HCT116 (cell line): ENCODE data around the gene UVRAG. TPM values are rescaled to one million over a fixed set of nuclear protein-coding genes. Genes with fewer than 3 reads are reported as not detected.

Source experiments
- ATAC-seq: fragments of 200-7000 bp; cut with Tn5 transposase; 2 replicates; pipeline ENCODE4 v1.9.1; 2020; ENCODE audit warnings: mild to moderate bottlenecking, moderate library complexity
- BruUV-seq: library from RNA; stranded (reverse); fragments of 400-500 nt; replicated peaks from 2 replicates; lab custom pipeline; 2021; lab: Mats Ljungman, UMichigan
- CTCF ChIA-PET: fragments of 300-600 bp; sonication (Branson Sonifier 250); formaldehyde crosslinking; loops from one replicate; lab custom pipeline; 2021; ENCODE audit warnings: antibody characterized with exemption; lab: Charles Lee
- POLR2A ChIA-PET: fragments of 300-600, 350-600 bp; sonication (Branson Sonifier 250); formaldehyde crosslinking; loops from one replicate; lab custom pipeline; 2021; ENCODE audit warnings: antibody characterized with exemption; lab: Charles Lee
- RAD21 ChIA-PET, 2 experiments: fragments of 300-600 bp; sonication (Branson Sonifier 250); formaldehyde crosslinking; loops; one replicate each; lab custom pipeline; 2023; ENCODE audit warnings: low total read pairs in 2 of 2; ENCODE audit not compliant: uncharacterized antibody in 2 of 2, unreplicated experiment in 2 of 2, low non-redundant PET in 1 of 2; lab: Charles Lee
- DNase-seq: peaks from one replicate; pipeline ENCODE4 v3.0.0-alpha.2; 2010; ENCODE audit warnings: low read depth, low spot score
- H2AFZ ChIP-seq: fragments of 200-600 bp; shearing (Covaris generic), sonication (generic); 2 replicates; pipeline ENCODE4 v1.6.1; 2017; ENCODE audit warnings: low read depth, mixed run types, mixed read lengths, antibody characterized with exemption, low read length; ENCODE audit not compliant: poor library complexity, severe bottlenecking
- H3K27ac ChIP-seq: 2 replicates; pipeline ENCODE4 v1.5.1; 2012; ENCODE audit warnings: low read depth, low read length
- H3K27me3 ChIP-seq: fragments of 200-600 bp; sonication (generic); 2 replicates; pipeline ENCODE4 v1.6.1; 2016; ENCODE audit warnings: mixed run types, low read length, mixed read lengths; ENCODE audit not compliant: insufficient read depth
- H3K36me3 ChIP-seq, 2 experiments: fragments of 200-500 bp in 1 of 2; fragments of 200-600 bp in 1 of 2; sonication (Bioruptor generic) in 1 of 2; sonication (generic) in 1 of 2; 2 replicates each; pipeline versions ENCODE4 v1.5.1 to v1.6.1; 2014 to 2016; ENCODE audit warnings: low read length in 2 of 2, inconsistent platforms in 1 of 2, mixed read lengths in 1 of 2, mixed run types in 1 of 2; ENCODE audit not compliant: insufficient read depth in 2 of 2, control insufficient read depth in 1 of 2
- H3K4me1 ChIP-seq, 2 experiments: fragments of 200-600 bp in 1 of 2; sonication (generic) in 1 of 2; 2 replicates each; pipeline versions ENCODE4 v1.5.1 to v1.6.1; 2012 to 2017; ENCODE audit warnings: low read length in 2 of 2, inconsistent platforms in 1 of 2, mild to moderate bottlenecking in 1 of 2, mixed read lengths in 1 of 2, mixed run types in 1 of 2, moderate library complexity in 1 of 2; ENCODE audit not compliant: insufficient read depth in 2 of 2, control insufficient read depth in 1 of 2
- H3K4me2 ChIP-seq: fragments of 200-600 bp; sonication (generic); 2 replicates; pipeline ENCODE4 v1.6.1; 2017; ENCODE audit warnings: mixed run types, low read length, mixed read lengths
- H3K4me3 ChIP-seq, 2 experiments: fragments of 200-600 bp in 1 of 2; sonication (generic) in 1 of 2; replicated peaks in 1 of 2; 2 replicates each; pipeline ENCODE4 v1.5.1; 2011 to 2016; ENCODE audit warnings: low read length in 2 of 2, control low read depth in 1 of 2, low read depth in 1 of 2, mild to moderate bottlenecking in 1 of 2, mixed read lengths in 1 of 2, mixed run types in 1 of 2
- H3K79me2 ChIP-seq: fragments of 200-600 bp; sonication (generic); 2 replicates; pipeline ENCODE4 v1.6.1; 2017; ENCODE audit warnings: mild to moderate bottlenecking, mixed run types, low read length, moderate library complexity, mixed read lengths; ENCODE audit not compliant: insufficient read depth
- H3K9ac ChIP-seq: fragments of 200-600 bp; sonication (generic); 2 replicates; pipeline ENCODE4 v1.6.1; 2016; ENCODE audit warnings: low read length, mixed read lengths
- H3K9me2 ChIP-seq: fragments of 200-600 bp; sonication (generic), shearing (Covaris generic); 2 replicates; pipeline ENCODE4 v1.6.1; 2017; ENCODE audit warnings: mixed run types, mild to moderate bottlenecking, moderate library complexity; ENCODE audit not compliant: insufficient read depth
- H3K9me3 ChIP-seq, 2 experiments: fragments of 200-500 bp in 1 of 2; fragments of 200-600 bp in 1 of 2; sonication (Bioruptor generic) in 1 of 2; sonication (generic) in 1 of 2; 2 replicates each; pipeline ENCODE4 v1.6.1; 2014 to 2017; ENCODE audit warnings: low read length in 2 of 2, mixed read lengths in 2 of 2, inconsistent platforms in 1 of 2, low read depth in 1 of 2, mild to moderate bottlenecking in 1 of 2, mixed run types in 1 of 2, moderate library complexity in 1 of 2; ENCODE audit not compliant: control insufficient read depth in 1 of 2, insufficient read depth in 1 of 2
- H4K20me1 ChIP-seq: fragments of 200-600 bp; sonication (generic), shearing (Covaris generic); 2 replicates; pipeline ENCODE4 v1.6.1; 2017; ENCODE audit warnings: mixed run types, mild to moderate bottlenecking, moderate library complexity; ENCODE audit not compliant: insufficient read depth
- CBX3 ChIP-seq: IDR thresholded peaks from 2 replicates; pipeline ENCODE4 v1.6.1; 2012; ENCODE audit warnings: low read depth
- EZH2 ChIP-seq: fragments of 200-600 bp; sonication (generic); IDR thresholded peaks from 2 replicates; pipeline ENCODE4 v1.6.1; 2017; ENCODE audit warnings: antibody characterized with exemption, mixed run types
- JUND ChIP-seq: IDR thresholded peaks from 2 replicates; pipeline ENCODE4 v1.6.1; 2012
- MAX ChIP-seq: IDR thresholded peaks from 2 replicates; pipeline ENCODE4 v1.6.1; 2012
- RAD21 ChIP-seq: IDR thresholded peaks from 2 replicates; pipeline ENCODE4 v1.6.1; 2012; ENCODE audit warnings: low read depth, mild to moderate bottlenecking
- SIN3A ChIP-seq: IDR thresholded peaks from 2 replicates; pipeline ENCODE4 v1.6.1; 2012; ENCODE audit warnings: low read depth
- SP1 ChIP-seq: IDR thresholded peaks from 2 replicates; pipeline ENCODE4 v1.6.1; 2012; ENCODE audit warnings: low read depth
- ZBTB33 ChIP-seq: IDR thresholded peaks from 2 replicates; pipeline ENCODE4 v1.6.1; 2011; ENCODE audit warnings: mild to moderate bottlenecking, low read length, moderate library complexity; ENCODE audit not compliant: insufficient replicate concordance; ENCODE audit errors: extremely low read depth
- ZFX ChIP-seq: fragments of 450-650 bp; IDR thresholded peaks from 2 replicates; pipeline ENCODE4 v1.6.1; 2017
- intact Hi-C: fragments of 100-400 bp; cut with micrococcal nuclease; formaldehyde crosslinking; loops from 2 replicates; pipeline ENCODE4 v1.10.0; 2022
- total RNA-seq: library from RNA; stranded (reverse); gene quantifications from one replicate; pipeline ENCODE4 v1.2.1, GENCODE V29; 2021; ENCODE audit not compliant: unreplicated experiment

UVRAG gene
- total RNA-seq, 1 experiment from 2014 or later: 12.3 TPM

GRCh38 chr11:75868990-75869389, 54.0 kb downstream of the UVRAG start:
- Histone ChIP-seq H3K36me3 (no peaks in the 10 kb centered on the region), H3K27ac (no peak overlapping the region), H3K9me3 (no peaks in the 10 kb centered on the region), H3K9ac (no peak overlapping the region), H3K4me3 (no peak overlapping the region), H3K4me2 (no peak overlapping the region), H3K79me2 (no peaks in the 10 kb centered on the region), H3K27me3 (no peaks in the 10 kb centered on the region), H4K20me1 (no peaks in the 10 kb centered on the region), H2AFZ (no peak overlapping the region), H3K9me2 (no peaks in the 10 kb centered on the region), H3K4me1 (no peaks in the 10 kb centered on the region)
- ATAC-seq (no peak), DNase-seq (no peak)
- CTCF ChIA-PET: interaction anchor here (1.1 to 3.9 kb wide), 6 partner anchors 11 to 163 kb away, joined by 3 to 30 read pairs (median 6); no protein-coding TSS in a partner anchor
- RAD21 ChIA-PET: no interaction called here
- BruUV-seq: no TSS peak
- POLR2A ChIA-PET: no interaction called here
- intact Hi-C loops: loop anchor here (5.0 to 10.0 kb wide), 3 partner anchors 322 to 482 kb away; no protein-coding TSS in a partner anchor
- TF ChIP-seq SP1 (no peak), JUND (no peak), MAX (no peak), SIN3A (no peak), EZH2 (no peak), CBX3 (no peak), ZFX (no peak), RAD21 (no peak), ZBTB33 (no peak)
